Stimulated activated CD4-positive, alpha-beta T cell treated with anti-CD3 and anti-CD28 coated beads, Interleukin-15, amount 100 ng/mL, for 1 hour (primary cell): ENCODE measurements around the gene FCGR3B.
"Not testable (repeated sequence)": the region's sequence is repeated elsewhere in the genome, so short reads cannot be mapped to it uniquely, and the experiment has no call there.

Experiments
- DNase-seq, 2 donors: peaks; one replicate each; pipeline ENCODE4 v3.0.0-alpha.2; 2020; ENCODE audit warnings: low read depth in 1 of 2, low spot score in 1 of 2

Gene FCGR3B

DNA sequence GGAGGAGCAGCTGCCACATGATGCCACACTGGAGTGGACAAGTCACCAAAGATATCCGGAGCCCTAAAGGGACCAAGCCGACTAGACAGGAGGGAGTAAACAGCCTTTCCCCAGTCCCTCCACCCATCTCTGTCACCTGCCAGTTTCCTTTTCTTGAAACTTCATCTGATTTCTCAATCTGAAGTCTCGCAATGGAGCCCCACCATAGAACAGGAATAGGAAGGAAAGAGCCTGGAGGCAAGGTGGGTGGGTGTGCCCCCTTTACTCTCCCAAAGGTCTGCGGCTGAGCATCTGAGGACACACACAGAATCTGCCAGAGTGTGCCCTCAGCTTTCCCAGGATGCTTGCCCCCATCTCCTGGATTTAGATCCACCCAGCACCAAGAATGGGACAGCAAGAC, at the start of gene FCGR3B:
Gene FCGR3B (minus strand): TSS at position 101 of the 400 bp plus-strand sequence. CDS start 82 bp downstream, at position 19.
- DNase-seq = no peak

GRCh38 chr1:161678500-161678899, 47.5 kb upstream of the FCGR3B start:
- DNase-seq = no peak

DNA sequence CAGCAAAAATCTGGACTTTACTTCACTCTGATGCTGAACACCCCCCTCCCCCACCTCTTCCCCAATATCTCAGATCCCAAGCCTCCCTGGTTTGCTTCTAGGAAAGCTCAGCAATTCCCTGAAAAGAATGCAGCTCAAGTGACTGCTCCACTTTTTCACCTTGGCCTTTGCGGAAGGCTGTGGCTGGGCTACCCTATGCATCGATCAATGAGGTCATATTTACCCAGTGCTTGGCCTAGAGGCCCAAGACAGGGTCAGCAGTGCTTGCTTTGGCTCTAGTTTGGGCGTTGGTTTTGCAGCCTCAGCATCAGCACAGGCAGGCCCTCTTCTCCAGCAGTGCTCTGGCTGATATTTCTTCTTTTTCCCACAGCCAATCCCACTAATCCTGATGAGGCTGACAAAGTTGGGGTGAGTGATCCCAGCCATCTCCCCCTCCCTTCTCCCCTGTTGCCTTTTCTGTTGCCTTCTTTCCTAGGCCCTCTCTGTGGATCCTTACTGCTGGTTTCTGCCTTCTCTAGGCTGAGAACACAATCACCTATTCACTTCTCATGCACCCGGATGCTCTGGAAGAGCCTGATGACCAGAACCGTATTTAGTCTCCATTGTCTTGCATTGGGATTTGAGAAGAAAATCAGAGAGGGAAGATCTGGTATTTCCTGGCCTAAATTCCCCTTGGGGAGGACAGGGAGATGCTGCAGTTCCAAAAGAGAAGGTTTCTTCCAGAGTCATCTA, 46.1 kb upstream of the FCGR3B start:
- no peak for DNase-seq

DNA sequence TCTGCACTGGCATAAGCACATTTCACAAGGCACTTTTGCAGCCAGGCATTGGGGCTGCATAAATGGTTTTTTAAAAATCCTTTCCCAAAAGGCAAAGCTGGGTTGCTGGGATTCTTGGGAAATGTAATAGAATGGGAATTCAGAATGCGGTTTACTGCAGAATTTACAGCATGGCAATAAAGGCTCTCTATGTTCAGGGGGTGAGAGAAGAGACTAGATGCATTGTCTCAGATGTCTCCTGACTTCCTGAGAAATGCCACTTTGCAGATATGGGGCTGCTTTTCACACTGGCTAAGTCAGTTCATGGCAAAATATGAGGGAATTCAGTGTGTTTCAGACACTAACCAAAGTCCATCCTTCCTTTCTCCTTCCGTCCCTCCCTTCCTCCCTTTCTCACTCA, 45.5 kb upstream of the FCGR3B start:
- DNase-seq = no peak

DNA sequence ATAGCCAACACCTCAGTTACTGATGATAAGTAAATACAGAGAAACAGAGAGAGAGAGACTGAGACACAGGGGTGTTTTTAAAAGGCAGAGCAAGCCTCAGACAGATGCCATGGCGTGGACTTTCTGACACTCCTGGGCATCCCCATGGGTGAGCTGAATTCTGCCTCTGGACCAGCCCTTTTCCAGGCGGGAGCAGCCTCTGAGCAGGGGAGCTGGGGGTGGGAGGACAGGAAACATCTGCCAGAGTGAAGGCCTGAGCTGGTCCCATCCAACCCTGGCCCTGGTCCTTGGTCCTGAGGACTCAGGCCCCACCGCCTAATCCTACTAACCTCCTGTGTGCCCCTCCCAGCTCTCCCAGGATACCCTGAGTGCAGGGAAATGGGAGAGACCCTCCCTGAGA, 43.9 kb upstream of the FCGR3B start:
- DNase-seq = not testable (repeated sequence)

DNA sequence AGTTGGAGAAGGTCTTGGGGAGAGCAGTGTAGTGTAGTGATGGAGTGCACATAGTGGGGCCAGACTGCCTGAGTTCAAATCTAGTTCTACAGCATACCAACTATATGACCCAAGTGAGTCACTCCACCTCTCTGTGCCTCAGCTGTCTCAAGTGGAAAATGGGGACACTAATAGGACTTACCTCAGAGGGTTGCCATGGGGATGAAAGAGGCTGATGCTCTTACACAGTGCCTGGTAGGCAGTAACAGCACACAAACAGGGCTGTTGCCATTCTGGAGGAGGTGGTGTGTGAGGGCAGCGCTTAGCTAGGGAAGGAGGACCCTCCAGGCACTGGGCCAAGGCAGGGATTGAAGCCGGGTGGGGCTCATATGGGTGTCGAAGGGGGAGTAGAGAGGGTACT, 43.5 kb upstream of the FCGR3B start:
- not testable (repeated sequence) for DNase-seq

- not testable (repeated sequence) for DNase-seq
Observed at GRCh38 chr1:161673437-161673836, 42.5 kb upstream of the FCGR3B start.

GRCh38 chr1:161671045-161672020, 40.4 kb upstream of the FCGR3B start:
- not testable (repeated sequence) for DNase-seq

DNA sequence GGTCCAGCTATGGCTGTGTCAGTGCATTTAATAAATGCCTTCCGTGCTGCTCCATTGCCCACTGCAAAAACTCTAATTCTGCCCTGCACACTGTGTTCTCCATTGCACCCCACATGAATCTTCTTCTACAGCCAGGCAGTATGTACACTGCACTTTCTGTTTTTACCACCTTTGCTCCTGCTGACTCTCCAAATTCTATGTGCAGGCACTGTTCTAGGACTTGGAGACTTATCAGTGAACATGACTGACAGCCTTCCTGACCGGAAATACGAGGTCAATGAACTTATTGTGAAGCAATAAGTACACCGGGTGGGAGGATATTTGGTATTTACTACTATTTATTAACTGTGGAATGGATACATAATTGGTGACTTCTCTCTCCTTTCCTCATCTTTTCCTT, 33.7 kb upstream of the FCGR3B start:
- not testable (repeated sequence) for DNase-seq

- DNase-seq = not testable (repeated sequence)
Observed at GRCh38 chr1:161663569-161663968, 32.6 kb upstream of the FCGR3B start.

DNA sequence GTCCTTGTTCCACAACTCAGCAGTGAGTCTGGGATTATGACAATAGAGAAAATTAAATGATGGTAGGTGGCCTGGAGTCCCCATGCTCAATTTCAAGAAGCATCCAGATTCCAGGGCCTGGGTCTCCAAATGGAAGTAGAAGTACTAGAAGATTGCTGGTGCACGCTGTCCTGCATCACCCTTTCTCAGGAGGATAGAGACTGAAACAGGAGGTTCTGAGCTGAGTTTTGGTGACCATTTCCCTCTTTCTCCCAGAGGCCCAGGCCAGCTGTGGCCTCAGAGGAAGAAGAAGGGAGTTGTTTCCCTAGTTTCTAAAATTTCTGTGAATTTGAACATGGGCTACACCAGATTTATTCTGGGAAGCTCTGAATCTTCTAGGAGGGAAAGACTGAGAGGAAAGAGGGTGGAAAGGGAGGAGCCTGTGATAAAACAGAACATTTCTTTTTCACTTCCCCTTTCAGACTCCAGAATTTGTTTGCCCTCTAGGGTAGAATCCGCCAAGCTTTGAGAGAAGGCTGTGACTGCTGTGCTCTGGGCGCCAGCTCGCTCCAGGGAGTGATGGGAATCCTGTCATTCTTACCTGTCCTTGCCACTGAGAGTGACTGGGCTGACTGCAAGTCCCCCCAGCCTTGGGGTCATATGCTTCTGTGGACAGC, 31.8 kb upstream of the FCGR3B start, which contains the start of gene FCGR2B:
Gene FCGR2B (plus strand): TSS at position 460 of the 656 bp plus-strand sequence. CDS start 99 bp downstream, at position 559.
- DNase-seq = not testable (repeated sequence)

DNA sequence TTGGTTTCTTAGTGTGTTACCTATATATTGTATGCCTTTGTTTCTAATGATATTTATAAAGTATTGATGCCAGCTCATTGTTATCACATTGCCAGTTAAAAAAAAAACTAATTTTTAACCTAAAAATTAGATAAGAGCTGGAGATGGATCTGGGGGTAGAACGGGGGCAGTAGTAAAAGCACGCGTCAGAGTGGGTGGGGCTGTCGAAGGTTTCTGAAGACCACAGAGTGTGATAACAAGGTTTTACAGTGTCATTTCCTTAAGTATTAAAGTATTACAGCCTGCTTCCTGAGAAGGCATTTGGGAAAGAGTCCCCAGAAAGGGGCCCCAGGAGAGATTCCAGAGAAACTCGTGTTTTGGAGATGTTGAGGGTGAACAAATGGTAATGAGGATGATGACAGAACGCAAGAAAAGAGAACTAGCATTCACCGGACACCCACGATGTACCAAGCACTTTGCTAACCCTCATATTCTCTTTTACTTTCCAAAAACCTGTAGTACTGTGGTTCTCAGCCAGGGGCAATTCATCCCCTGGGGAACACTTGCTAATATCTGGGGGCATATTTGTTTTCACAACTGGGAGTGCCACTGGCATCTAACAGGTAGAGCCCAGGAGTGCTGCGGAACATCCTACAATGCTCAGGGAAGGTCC, 30.8 kb upstream of the FCGR3B start:
- DNase-seq = not testable (repeated sequence)

- DNase-seq = not testable (repeated sequence)
Observed at GRCh38 chr1:161658524-161658923, 27.5 kb upstream of the FCGR3B start.

GRCh38 chr1:161653971-161654370, 23.0 kb upstream of the FCGR3B start:
- DNase-seq = not testable (repeated sequence)

DNA sequence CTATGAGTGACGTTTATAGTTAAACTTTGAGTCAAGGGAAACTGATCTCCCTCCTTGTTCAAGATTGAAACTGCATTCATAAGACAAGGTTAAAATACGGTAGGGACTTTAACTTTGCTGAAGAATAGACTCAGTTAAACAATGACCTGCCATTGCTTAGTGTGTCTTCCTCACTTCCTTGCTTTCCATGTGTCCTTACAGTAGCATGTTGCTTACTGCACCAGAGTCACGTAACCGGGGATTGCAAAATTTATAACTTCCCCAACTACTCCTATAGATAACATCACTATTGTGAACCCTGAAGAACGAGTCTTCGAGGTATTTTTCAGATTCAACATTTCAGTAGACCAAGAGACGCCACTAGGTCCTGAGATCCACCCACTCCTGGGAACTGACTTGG, 22.6 kb upstream of the FCGR3B start:
- DNase-seq = not testable (repeated sequence)

DNA sequence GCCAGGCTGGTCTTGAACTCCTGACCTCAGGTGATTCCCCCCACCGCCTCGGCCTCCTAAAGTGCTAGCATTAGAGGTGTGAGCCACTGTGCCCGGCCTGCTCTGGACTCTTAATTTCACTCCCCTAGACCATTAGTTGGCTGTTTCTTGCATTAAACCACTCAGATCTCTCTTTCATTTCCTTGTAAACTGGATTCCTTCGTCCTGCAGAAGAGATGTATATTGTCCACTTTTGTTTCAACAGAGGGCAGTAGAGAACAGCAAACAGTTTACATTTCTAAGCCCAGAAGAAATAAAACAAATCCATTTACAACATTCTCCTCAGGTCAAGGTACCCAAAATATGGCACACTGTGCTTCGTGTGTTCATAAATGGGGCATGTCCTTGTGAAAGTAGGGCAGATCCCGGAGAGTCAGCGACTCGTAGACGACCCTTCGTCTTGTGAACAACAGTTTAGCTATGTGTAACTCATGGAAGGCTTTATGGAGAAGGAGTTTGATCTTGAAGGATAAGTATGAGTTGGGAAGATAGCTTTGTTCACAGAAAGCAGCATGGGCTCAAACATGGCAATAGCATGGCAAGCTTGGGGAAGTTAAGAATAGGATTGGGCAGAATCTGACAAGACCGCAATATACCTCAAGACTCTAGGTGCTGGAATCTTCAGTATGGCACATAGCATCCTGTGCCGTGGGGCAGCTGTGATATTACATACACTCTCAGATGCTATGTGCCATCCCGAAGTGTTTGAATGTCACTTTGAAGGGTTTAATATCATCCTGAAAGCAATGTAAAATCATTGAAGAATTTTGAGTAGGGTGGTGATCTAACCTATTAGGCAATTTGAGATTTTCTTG, 16.8 kb upstream of the FCGR3B start:
- DNase-seq = not testable (repeated sequence)

DNA sequence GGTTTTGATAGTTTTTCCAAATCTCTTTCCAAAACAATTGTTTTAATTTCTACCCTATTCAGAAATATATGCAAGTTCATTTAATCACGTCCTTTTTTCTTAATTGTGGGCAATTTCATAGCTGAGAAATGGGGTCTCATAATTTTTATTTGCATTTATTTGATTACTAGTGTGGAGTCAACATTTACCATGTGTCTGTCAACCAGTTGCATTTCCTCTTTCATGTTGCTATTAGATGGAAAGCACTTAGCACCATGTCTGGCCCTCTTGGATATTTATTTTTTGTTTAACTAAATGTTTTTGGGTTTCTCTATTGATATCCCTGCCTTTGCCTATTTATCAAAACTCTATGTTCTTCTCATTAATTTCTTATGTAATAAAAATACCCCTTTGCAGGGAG, 13.9 kb upstream of the FCGR3B start:
- not testable (repeated sequence) for DNase-seq

DNA sequence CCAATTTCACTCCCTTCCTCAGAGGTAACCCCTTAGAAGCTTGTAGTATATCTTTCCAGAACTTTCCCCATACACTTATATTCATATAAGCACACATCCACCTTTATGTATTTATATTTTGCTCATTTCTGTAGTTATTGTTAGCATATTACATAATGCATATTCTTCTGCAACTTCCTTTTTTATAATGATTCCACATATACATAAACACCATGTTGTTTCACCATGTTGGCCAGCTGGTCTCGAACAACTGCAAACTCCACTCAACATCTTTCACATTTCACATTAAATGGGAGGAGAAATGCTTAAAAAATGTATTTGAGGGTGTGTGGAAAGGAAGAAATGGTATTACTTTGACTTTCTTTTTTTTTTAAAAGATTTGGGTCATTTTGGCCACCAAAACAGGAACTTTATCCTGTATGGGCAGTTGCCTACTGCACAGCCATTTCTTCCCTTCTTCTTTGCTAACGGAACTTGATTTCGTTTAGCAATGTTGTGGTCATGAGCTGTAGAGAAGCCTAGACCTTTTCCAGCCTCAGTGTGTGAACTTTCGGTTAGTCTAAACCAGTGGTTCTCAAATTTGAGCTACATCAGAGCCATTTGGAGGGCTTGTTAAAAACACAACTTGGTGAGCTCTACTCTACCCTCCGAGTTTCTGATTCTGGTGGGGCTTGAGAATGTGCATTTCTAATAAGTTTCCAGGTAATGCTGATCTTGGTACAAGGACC, 12.7 kb upstream of the FCGR3B start:
- DNase-seq = not testable (repeated sequence)

GRCh38 chr1:161642697-161643096, 11.7 kb upstream of the FCGR3B start:
- DNase-seq = not testable (repeated sequence)
